GM21528 (cell line): ENCODE results near the gene C19orf44.
"Not testable (repeated sequence)": the region's sequence is repeated elsewhere in the genome, so short reads cannot be mapped to it uniquely, and the experiment has no call there.

Experiments
- ATAC-seq: cut with Tn5 transposase; IDR thresholded peaks from one replicate; pipeline ENCODE4 v1.9.1; 2021; ENCODE audit warnings: mild to moderate bottlenecking, moderate library complexity; ENCODE audit not compliant: unreplicated experiment, low FRiP score

C19orf44 gene

DNA sequence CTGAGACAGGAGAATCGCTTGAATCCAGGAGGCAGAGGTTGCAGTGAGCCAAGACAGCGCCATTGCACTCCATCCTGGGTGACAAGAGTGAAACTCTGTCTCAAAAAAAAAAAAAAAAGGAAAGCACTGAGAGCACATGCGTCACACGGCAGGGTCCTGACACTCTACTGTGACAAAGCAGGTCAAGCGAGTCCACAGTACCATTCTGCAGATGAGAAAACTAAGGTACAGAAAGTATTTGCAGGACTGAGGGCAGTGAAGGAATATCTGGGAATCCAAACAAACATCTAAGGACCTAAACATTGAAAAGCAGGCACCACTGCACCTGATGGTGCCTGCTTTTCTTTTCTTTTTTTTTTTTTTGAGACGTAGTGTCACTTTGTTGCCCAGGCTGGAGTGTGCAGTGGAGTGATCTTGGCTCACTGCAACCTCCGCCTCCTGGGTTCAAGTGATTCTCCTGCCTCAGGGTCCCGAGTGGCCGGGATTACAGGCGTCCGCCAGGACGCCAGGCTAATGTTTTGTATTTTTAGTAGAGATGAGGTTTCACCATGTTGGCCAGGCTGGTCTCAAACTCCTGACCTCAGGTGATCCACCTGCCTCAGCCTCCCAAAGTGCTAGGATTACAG lies 29.3 kb upstream of the C19orf44 start:
- ATAC-seq, result not testable (repeated sequence)

- no peak for ATAC-seq
These were observed 28.6 kb upstream of the C19orf44 start for GRCh38 chr19:16467581-16467980.

GRCh38 chr19:16470541-16470910 lies 25.7 kb upstream of the C19orf44 start:
- ATAC-seq, result no peak

DNA sequence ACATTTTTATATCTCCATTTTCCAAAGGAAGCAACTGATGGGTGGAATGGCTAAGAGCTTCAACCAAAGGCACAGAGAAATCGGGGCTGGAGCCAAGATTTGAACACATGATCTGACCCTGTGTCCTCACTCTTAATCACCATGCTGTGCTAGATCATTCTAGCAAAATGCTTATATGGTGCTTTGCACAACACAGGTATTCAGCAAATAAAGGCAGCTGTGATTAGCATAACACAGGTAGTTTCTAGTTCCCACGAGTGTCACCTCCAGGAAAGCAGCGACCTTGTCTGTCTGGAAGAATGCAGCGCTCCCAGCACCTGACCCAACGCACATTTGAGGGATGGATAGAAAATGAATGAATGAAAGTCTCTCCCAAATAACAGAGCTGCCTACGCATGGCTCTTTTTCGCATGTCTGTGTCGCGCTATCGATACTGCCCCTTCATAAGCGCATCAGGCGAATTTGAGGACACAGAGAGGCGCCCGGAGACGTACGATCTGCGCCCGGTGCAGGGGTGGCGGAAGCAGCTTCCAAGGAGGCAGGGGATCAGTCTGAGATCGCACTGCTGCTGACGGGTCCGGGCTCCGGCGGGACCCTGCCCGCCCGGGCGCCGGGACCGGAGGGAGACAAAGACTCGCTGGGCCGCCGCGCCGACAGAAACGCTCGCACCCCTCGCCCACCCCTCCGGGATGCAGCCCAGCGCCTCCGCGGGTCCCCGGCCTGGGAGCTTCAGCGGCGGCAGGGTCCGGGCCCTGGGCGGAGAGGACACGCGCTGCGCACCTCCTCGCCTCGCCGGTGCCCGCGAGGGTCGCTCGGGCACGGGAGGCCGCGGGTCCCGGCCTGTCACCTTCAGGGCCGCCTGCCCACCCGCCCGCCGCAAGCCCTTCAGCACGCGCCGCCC lies 25.0 kb upstream of the C19orf44 start:
- peak; percentile 38 for ATAC-seq

DNA sequence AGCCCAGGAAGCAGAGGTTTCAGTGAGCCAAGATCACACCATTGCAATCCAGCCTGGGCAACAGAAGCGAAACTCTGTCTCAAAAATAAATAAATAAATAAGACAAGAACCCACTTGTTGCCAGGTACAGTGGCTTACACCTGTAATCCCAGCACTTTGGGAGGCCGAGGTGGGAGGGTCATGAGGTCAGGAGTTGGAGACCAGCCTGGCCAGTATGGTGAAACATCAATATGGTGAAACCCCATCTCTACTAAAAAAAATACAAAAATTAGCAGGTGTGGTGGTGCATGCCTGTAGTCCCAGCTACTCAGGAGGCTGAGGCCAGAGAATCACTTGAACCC lies 23.7 kb upstream of the C19orf44 start:
- ATAC-seq, result not testable (repeated sequence)

GRCh38 chr19:16472992-16473391 lies 23.2 kb upstream of the C19orf44 start:
- no peak for ATAC-seq

GRCh38 chr19:16473875-16474392 lies 22.3 kb upstream of the C19orf44 start:
- no peak for ATAC-seq

GRCh38 chr19:16476401-16476800 lies 19.8 kb upstream of the C19orf44 start:
- no peak for ATAC-seq

- ATAC-seq, result no peak
These were observed 18.9 kb upstream of the C19orf44 start for GRCh38 chr19:16477311-16477710.

- no peak for ATAC-seq
These were observed 13.4 kb upstream of the C19orf44 start for GRCh38 chr19:16482745-16483144.

DNA sequence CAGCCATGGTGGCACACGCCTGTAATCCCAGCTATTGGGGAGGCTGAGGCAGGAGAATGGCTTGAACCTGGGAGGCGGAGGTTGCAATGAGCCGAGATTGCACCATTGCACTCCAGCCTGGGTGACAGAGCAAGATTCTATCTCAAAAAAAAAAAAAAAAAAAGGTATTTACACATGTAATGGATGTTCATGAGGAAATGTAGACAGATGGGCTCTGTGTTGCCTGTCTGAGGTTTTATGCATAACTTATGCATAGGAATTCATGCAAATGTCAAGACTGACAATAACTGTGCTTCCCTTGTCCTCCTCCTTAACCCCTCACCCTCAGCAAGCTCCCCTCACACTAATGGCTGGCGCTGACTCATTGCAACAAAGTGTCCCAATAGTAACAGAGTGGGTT lies 9.7 kb upstream of the C19orf44 start:
- ATAC-seq, result not testable (repeated sequence)

- ATAC-seq, result no peak
These were observed 404 bp downstream of the C19orf44 start for GRCh38 chr19:16496613-16496983.

GRCh38 chr19:16497042-16497441 lies 848 bp downstream of the C19orf44 start:
- no peak for ATAC-seq

GRCh38 chr19:16497837-16498236 lies 1.6 kb downstream of the C19orf44 start:
- ATAC-seq, result no peak

DNA sequence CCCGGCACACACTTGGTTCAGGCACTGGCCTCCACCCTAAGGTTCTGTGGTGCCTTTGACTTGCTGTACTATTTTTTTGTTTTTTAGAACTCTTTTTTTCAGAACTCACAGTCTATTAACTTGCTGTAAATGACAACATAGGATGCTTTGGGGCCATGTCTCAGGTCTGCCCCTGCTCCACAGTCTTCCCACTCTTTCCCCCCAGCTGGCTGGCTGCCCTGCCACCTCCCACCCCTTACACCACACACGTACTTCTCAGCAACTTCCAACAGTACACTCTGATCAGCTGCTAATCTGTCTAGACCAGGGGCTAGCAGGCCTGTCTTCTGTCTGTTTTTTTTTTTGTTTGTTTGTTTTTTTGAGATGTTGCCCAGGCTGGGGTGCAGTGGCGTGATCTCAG lies 8.1 kb downstream of the C19orf44 start:
- ATAC-seq, result no peak

DNA sequence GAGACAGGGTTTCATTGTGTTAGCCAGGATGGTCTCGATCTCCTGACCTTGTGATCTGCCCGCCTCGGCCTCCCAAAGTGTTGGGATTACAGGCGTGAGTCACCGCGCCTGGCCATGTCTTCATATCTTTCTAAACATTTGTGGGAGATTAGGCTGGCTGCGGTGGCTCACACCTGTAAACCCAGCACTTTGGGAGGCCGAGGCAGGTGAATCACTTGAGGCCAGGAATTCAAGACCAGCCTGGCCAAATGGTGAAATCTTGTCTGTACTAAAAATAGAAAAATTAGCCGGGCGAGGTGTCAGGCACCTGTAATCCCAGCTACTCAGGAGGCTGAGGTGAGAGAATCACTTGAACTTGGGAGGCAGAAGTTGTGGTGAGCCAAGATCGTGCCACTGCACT lies 10.0 kb downstream of the C19orf44 start:
- ATAC-seq, result not testable (repeated sequence)

DNA sequence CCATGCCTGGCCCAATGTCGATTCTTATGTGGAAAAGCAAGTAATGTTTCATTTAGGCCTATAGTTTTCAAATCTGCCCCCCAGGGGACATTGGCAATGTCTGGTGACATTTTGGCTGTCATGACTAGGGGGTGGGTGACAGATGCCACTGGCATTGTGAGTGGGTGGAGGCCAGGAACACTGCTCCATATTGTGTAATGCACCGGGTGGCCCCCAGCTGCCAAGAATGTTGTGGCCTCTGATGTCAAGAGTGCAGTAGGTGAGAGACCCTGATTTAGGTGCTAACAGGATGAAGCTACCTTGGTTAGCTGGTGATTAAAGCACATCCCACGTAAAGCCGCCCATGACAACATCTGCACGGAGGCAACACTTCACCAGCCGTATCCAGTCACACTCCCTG lies 10.8 kb downstream of the C19orf44 start:
- ATAC-seq, result no peak

- ATAC-seq, result no peak
These were observed 12.4 kb downstream of the C19orf44 start for GRCh38 chr19:16508546-16508945.

- no peak for ATAC-seq
These were observed 13.2 kb downstream of the C19orf44 start for GRCh38 chr19:16509141-16510061.

GRCh38 chr19:16512611-16513010 lies 16.4 kb downstream of the C19orf44 start:
- not testable (repeated sequence) for ATAC-seq
